CD4-positive, alpha-beta T cell treated with Interleukin-10 for 1 hour (primary cell): ENCODE results near the gene ACTN4.
A peak's percentile ranks its signal among the peaks of the same experiment; 100 is the strongest.

ENCODE experiments used
- DNase-seq: peaks from one replicate; pipeline ENCODE4 v3.0.0-alpha.2; 2020

ACTN4 gene

DNA sequence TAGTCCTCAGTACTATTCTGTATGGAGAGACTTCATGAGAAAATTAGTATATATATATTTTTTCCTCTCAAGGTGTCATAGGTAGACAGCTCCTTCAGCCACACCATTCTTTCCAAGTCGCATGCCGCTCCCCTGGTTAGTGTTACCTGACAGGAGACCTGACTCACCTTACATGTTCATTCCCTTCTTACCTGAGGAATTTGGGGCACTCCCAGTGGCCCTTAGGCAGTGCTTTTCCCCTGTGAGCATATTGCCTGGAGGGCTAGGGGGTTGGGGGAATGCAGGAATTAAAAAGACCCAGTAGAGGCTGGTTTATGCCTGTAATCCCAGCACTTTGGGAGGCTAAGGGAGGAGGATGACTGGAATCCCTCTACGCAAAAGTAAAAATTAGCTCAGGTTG is 9.0 kb upstream of the ACTN4 start:
- no peak for DNase-seq

DNA sequence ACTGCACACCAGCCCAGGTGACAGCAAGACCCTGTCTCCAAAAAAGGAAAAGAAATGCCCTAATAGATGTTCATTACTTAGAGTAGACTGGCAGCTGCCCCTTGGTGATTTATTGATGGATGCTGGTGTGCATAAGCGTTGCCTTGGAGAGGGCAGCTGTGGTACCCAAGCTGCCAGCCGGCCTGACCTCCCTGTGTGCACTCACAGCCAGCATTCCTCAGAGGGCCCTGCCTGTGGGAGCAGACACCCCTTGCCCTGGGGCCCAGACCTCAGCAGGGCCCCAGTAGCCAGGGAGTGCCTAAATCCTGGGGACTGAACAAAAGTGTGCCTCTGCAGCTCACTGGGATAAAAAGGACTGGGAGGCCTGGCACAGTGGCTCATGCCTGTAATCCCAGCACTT is 7.8 kb upstream of the ACTN4 start:
- DNase-seq, result no peak

GRCh38 chr19:38640368-38640767 is 7.1 kb upstream of the ACTN4 start:
- DNase-seq, result no peak

GRCh38 chr19:38642176-38642575 is 5.3 kb upstream of the ACTN4 start:
- DNase-seq, result no peak

- no peak for DNase-seq
Observed at GRCh38 chr19:38644719-38645118, 2.7 kb upstream of the ACTN4 start.

GRCh38 chr19:38647966-38648768 is 718 bp downstream of the ACTN4 start:
- no peak for DNase-seq

DNA sequence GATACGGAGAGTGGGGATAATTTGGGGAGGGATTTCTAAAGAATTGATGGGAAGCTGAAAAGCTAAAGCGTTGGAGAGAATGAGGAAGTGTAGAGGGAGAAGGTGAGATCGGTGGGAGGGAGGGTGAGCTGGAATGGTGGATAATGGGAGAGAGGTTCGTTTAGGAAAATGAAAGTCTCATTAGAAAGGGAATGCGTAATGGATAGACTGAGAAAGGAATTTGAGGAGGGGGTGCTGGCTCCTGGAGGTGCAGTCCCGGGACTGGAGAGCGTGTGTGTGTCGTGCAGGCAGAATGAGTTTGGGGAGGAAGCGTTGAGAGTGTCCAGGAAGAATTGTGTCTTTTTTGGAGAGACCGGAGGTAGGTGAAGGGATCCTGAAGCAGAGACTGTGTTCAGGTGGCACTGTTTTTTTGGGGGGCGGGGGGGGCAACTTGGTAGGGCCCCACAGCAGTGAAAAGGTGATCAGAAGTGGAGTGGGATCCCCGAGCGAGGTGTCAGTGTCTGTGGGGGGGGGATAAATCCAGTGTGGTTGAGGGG is 1.4 kb downstream of the ACTN4 start:
- no peak for DNase-seq

GRCh38 chr19:38649305-38650171 is 2.1 kb downstream of the ACTN4 start:
- DNase-seq, result no peak

DNA sequence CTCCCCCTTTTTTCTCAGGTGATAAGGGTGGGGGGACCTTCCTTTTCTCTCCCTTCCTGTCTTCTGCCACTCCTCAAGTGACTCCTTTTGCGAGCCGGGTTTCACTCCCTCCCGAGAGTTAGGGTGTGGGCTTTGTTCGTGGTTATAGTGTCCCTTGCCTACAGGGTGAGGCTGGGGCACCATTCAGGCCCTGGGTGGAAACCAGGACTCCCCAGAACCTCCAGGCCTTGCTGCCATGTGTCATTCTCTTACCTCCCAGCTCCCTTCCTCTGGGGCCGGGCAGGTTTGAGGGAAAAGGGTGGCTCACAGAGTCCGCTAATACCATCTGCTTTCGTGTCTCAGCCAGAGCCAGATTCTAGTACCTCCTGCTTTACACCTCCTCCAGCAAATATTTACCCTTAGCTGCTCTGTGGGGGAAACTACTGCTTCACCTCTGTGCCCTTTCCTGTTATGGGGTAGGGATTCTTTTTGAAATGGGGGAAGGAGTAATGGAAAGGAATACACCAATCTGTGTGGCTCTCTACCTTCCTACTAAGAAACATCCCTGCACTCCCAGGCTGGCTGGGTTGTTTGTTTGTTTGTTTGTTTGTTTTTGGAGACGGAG is 2.8 kb downstream of the ACTN4 start:
- no peak for DNase-seq

DNA sequence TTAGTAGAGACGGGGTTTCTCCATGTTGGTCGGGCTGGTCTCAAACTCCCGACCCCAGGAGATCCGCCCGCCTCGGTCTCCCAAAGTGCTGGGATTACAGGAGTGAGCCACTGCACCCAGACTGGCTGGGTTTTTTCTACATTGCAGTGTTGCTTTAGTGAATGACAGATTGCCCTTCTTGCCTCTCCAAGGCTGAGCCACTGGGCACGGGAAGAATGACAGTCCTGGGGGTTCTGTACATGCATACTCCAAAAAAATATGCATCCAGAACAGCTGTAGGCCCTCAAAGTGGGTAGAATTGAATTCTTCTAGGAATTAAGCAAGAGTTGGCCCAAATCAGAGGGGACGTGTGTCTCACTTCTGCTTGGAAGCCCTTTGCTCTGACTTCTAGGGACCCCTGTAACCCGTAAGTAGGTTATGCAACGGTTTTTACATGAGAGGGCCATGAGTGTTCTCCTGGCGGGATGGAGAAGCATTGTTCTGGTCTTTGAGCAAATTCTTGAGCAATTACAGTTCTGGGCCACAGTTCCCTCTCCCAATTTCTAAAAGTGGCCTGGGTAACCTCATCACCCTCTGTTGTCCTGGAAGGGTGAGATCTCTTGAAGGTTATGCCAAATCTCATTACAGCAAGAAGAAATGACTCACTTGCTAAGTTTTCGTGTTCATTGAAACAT is 3.6 kb downstream of the ACTN4 start:
- DNase-seq, result no peak

DNA sequence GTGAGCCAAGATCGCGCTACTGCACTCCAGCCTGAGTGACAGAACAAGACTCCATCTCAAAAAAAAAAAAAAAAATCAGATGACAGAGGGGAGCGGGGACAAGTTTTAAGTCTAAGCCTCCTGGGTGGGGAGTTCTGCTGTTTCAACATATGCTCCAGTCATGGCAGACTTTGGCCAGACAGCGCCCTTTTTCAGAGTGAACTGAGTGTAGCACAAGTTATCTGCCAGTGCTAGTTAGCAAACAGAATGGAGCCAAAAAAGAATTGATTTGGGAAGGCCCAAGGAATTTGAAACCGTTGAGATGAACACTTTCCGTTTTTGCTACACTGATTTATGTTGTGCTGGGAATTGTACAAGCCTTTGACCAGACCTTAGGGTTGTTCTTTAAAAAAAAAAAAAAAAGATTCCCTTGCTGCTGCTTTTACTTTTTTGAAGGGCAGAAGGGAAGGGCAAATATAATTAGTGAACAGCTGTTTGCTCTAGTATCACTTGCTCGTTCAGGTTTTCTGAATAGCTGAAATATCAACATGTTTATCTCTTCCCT is 5.7 kb downstream of the ACTN4 start:
- no peak for DNase-seq

DNA sequence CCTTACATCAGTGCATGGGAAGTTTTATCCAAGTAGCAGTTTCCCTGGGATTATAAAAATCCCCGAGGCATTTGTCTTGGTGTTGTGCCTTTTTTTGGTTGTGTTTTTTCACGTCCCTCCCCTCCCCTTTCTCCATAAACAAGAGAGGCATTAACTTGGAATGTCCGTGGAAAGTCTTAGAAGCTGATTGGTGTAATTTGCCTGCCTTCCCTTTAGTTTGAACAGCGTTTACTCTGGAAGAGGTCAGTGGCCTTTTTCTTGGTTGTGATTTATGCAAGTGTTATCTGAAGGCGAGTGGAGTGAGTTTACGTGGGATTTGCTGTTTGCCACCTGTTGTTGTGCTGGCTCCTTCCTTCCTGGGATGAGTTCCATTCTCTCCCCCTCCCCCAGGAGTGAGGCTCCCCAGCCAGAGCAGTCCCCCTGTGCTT is 7.2 kb downstream of the ACTN4 start:
- no peak for DNase-seq

DNA sequence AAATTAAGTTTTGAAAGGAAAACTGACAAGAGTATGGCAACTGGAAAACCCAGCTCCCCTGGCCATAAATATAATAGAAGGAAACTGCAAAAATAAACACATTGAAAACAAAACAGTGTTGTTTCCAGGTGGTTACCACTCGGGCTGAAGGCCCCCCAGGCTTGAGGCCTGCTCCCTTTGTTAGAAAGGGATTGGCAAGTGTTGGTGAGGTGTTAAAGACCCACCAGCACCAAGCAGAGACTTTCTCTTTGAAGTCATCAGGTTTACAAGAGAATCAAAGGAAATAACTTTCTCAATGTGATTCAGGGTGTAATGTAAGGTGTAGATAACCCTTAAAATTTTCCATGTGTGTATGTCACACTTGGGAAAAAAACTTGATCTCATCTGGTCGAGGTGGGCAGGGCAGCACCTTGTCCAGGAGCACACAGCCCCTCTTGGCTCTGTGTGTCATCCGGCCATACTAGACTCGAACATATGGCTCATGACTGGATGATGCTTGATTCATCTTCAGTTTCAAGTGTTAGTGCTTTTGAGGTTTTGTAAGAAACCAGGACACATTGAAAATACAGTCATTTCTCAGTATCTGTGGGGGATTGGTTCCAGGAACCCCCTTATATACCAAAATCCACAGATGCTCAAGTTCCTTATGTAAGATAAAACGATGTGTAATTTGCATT is 7.8 kb downstream of the ACTN4 start:
- DNase-seq, result no peak

DNA sequence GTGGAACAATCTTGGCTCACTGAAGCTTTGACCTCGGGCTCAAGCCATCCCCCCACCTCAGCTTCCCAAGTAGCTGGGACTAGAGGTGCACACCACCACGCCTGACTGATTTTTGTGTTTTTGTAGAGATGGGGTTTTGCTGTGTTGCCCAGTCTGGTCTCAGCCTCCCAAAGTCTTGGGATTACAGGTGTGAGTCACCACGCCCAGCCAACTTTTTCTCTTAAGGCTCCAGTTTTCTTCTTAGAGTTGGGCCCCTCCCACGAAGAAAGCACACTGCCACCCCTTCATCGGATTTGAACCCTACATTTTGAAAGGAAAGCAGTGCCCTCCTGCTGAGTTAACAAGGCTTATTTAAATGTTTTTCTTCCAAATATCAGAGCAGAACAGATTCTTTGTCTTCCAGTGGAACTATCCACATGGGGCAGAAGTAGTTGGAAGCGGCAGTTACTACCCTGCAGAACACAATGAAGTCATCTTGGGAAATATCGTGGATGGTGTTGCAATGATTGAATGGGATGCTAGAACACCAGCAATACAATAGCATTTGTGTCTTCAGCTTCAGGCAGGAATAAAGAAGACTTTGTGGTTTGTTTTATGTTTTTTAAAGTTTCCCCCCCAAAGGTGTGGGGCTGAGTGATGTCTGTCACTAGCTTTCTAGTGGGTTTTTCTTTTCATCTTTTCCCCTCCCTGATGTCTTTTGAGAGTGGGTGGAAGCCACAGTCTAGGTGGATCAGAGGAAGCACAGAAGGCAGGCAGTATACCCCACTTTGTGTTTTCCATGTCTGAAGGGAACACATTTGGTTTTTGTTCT is 8.9 kb downstream of the ACTN4 start:
- peak; percentile 68 for DNase-seq

- peak; percentile 40 for DNase-seq
Observed at GRCh38 chr19:38657633-38658222, 10.3 kb downstream of the ACTN4 start.

GRCh38 chr19:38658462-38659306 is 11.2 kb downstream of the ACTN4 start:
- no peak for DNase-seq

DNA sequence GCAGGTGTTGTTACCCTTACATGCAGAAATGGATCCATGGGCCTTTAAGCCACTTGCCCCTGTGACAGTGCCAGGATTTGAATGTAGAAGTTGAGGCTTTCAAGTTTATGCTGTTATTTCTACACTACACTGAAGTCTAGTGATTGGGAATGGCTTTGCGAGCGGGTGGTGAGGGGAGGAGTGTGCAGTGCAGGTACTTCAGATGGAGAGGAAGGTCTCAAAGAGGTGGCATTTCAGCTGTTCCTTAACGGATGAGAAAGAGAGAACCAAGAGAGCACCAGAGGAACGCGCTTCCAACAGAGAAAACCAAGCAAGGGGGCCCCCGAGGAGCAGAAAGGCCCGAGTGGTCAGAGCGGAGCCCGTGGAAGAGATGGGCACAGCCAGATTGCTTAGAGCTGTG is 13.3 kb downstream of the ACTN4 start:
- no peak for DNase-seq

DNA sequence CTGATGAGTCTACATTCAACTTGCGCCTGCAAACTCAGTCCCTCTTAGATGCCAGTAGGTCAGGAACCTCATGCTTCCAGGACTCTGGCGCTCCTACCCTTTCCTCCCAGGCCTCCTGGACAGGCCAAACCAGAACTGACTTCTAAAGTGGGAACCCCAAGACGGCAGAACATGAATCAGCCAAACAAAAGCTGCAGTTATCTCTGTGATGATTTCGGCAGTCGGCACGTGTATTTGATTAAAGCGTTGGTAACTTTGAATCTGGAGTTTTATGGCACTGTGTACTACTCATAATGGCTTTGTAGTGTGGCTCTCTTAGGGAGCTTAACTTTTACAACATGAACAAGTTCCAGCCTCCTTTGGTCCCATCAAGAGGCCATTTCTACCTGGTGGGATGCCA is 13.7 kb downstream of the ACTN4 start:
- DNase-seq, result no peak

- no peak for DNase-seq
Observed at GRCh38 chr19:38661996-38662395, 14.5 kb downstream of the ACTN4 start.
